ENCODE measurements around the gene USP31. TPM values are rescaled to one million over a fixed set of nuclear protein-coding genes. Genes with fewer than 3 reads are reported as not detected.

USP31 gene
- total and polyA plus RNA-seq, 2 of the 8 experiments (the other 6 are each of a cell fraction or from before 2014, with no cell fraction given), result 6.7 to 19.0 TPM

DNA sequence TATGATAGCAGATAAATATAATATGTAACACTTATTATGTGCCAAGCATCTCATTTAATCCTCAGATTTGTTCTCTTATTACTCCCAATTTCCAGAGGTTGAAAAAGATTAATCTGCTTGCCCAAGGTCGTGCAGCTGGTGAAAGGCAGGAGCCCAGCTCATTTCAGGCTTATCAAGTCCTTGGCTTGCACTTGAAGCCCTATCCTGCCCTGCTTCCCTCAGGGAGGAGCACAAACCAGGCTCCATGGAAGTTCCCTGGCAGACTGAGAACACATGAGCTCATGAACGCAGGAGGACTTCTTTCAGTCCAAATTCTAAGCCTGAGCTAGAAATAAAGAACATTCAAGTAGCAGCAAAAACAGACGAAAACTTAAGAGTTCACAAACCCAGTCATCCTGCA, 74.8 kb downstream of the USP31 start:
- Histone ChIP-seq H3K27me3 (replicated peaks in 1 of 4; ENCODE audit: control insufficient read depth in 3 of 4, extremely low read depth in 1 of 4, insufficient read depth in 3 of 4, low read length in 3 of 4) (peaks cover 0 to 1% (median 0%) of the 10 kb centered on the region in 4 experiments; a peak in 1 of 7 replicates), H3K4me2 (ENCODE audit: insufficient read depth in 1 of 2, low read depth in 2 of 2, low read length in 2 of 2) (no peak overlapping the region), H3K27ac (ENCODE audit: low read depth, low read length) (no peak overlapping the region), H4K5ac (ENCODE audit: insufficient read length, low read depth, low read length) (no peak overlapping the region), H3K18ac (ENCODE audit: extremely low read depth, low read length) (no peak overlapping the region), H3K23me2 (ENCODE audit: low read depth, low read length) (no peaks in the 10 kb centered on the region), H3K4me3 (ENCODE audit: extremely low read depth in 1 of 4, insufficient read depth in 2 of 4, low read depth in 3 of 4, low read length in 4 of 4) (no peak overlapping the region), H2BK120ac (replicated peaks; ENCODE audit: low read depth, low read length) (no peak overlapping the region), H4K20me1 (replicated peaks in 1 of 2; ENCODE audit: control insufficient read depth in 1 of 2, insufficient read depth in 2 of 2, low read length in 2 of 2) (peaks cover 0 to 5% of the 10 kb centered on the region in 2 experiments), H4K91ac (replicated peaks; ENCODE audit: insufficient read length, low read length) (no peak overlapping the region), H2AK5ac (ENCODE audit: low read depth, low read length) (no peak overlapping the region), H3K9me3 (ENCODE audit: insufficient read depth in 2 of 2, low read depth in 1 of 2, low read length in 1 of 2) (no peaks in the 10 kb centered on the region), H2BK12ac (ENCODE audit: low read depth, low read length) (no peak overlapping the region), H3K56ac (replicated peaks; ENCODE audit: insufficient read length, low read depth, low read length) (no peak overlapping the region), H3K14ac (ENCODE audit: insufficient read length) (no peak overlapping the region), H3K4me1 (replicated peaks in 1 of 4; ENCODE audit: control insufficient read depth in 3 of 4, insufficient read depth in 4 of 4, low read length in 3 of 4) (no peaks in the 10 kb centered on the region), H2BK20ac (ENCODE audit: low read length) (no peak overlapping the region), H2BK15ac (ENCODE audit: low read length) (no peak overlapping the region), H2AFZ (ENCODE audit: low read length) (no peak overlapping the region), H4K8ac (ENCODE audit: extremely low read depth, insufficient read depth, low read length) (no peak overlapping the region), H3K4ac (replicated peaks; ENCODE audit: insufficient read length, low read depth, low read length) (no peak overlapping the region), H3K36me3 (ENCODE audit: control insufficient read depth in 2 of 4, insufficient read depth in 4 of 4, low read length in 3 of 4) (peaks cover 0 to 32% (median 21%) of the 10 kb centered on the region in 4 experiments; a peak in 6 of 8 replicates), H3K79me1 (ENCODE audit: low read depth, low read length) (peaks cover 3% of the 10 kb centered on the region; the same call in 1 of the 2 replicates), H3K23ac (ENCODE audit: insufficient read length) (no peak overlapping the region), H2BK5ac (ENCODE audit: low read depth, low read length) (no peak overlapping the region), H3K79me2 (ENCODE audit: control insufficient read depth in 1 of 2, insufficient read depth in 2 of 2, low read length in 2 of 2) (no peaks in the 10 kb centered on the region), H3K9ac (replicated peaks in 1 of 4; ENCODE audit: extremely low read depth in 1 of 4, low read depth in 3 of 4, low read length in 3 of 4) (no peak overlapping the region)
- ChIA-PET CTCF (ENCODE audit: partially characterized antibody) (interaction anchor here (1.5 to 3.0 kb wide), 2 partner anchors 14 to 176 kb away, joined by 5 to 16 read pairs; no protein-coding TSS in a partner anchor), POLR2A (ENCODE audit: partially characterized antibody) (no interaction called here)
- DNase-seq (ENCODE audit: low read depth in 1 of 2, low spot score in 2 of 2) (no peak), FAIRE-seq (no peak)
- whole genome bisulfite sequencing, 2 experiments (ENCODE audit: extremely low coverage in 1 of 2, insufficient coverage in 1 of 2, insufficient read length in 1 of 2, insufficient replicate concordance in 2 of 2, low coverage in 1 of 2, low lambda C conversion rate in 2 of 2, missing lambda C conversion rate in 1 of 2), result 90% methylated on average over 3 of the region's 3 CpGs; no CpG with 5 or more reads in 1 of the 2 experiments
- no peak for TF ChIP-seq MAFK (IDR thresholded peaks at IDR 0.05; ENCODE audit: low read depth, low read length)
- TF ChIP-seq BCL11A (IDR thresholded peaks at IDR 0.05; ENCODE audit: low read depth in 2 of 2, low read length in 2 of 2), result no peak
- no peak for TF ChIP-seq SP2 (IDR thresholded peaks at IDR 0.05; ENCODE audit: low read length)
- no peak for TF ChIP-seq GABPA (IDR thresholded peaks at IDR 0.05; ENCODE audit: borderline replicate concordance, insufficient read depth, low read length)
- no peak for TF ChIP-seq KDM1A (IDR thresholded peaks at IDR 0.05; ENCODE audit: borderline replicate concordance, low read length)
- TF ChIP-seq EP300 (IDR thresholded peaks at IDR 0.05; ENCODE audit: borderline replicate concordance in 1 of 2, low read depth in 2 of 2, low read length in 2 of 2), result no peak
- TF ChIP-seq, protein P1, sequence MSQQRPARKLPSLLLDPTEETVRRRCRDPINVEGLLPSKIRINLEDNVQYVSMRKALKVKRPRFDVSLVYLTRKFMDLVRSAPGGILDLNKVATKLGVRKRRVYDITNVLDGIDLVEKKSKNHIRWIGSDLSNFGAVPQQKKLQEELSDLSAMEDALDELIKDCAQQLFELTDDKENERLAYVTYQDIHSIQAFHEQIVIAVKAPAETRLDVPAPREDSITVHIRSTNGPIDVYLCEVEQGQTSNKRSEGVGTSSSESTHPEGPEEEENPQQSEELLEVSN (IDR thresholded peaks at IDR 0.05), result no peak
- no peak for TF ChIP-seq RBBP5 (IDR thresholded peaks at IDR 0.05; ENCODE audit: borderline replicate concordance, low read depth, low read length)
